H9 (cell line): ENCODE measurements around the gene NRBF2. TPM values are rescaled to one million over a fixed set of nuclear protein-coding genes. Genes with fewer than 3 reads are reported as not detected.

ENCODE experiments used
- DNase-seq: peaks from one replicate; pipeline ENCODE4 v3.0.0-alpha.2; 2017
- H2AFZ ChIP-seq: one replicate; pipeline ENCODE4 v1.6.1; 2013; ENCODE audit warnings: mild to moderate bottlenecking, low read length, control low read depth, moderate library complexity
- H2AK5ac ChIP-seq: 2 replicates; pipeline ENCODE4 v1.6.1; 2013; ENCODE audit warnings: low read length, control low read depth, mixed read lengths; ENCODE audit not compliant: insufficient read length
- H2BK120ac ChIP-seq: one replicate; pipeline ENCODE4 v1.6.1; 2013; ENCODE audit warnings: low read depth, mild to moderate bottlenecking, low read length, control low read depth, inconsistent platforms; ENCODE audit not compliant: poor library complexity, severe bottlenecking
- H2BK12ac ChIP-seq: 2 replicates; pipeline ENCODE4 v1.6.1; 2013; ENCODE audit warnings: low read length, control low read depth, mixed read lengths, low read depth; ENCODE audit not compliant: insufficient read length
- H2BK15ac ChIP-seq: 2 replicates; pipeline ENCODE4 v1.6.1; 2013; ENCODE audit warnings: low read depth, low read length, control low read depth
- H2BK20ac ChIP-seq: one replicate; pipeline ENCODE4 v1.6.1; 2013; ENCODE audit warnings: low read depth, mild to moderate bottlenecking, low read length, control low read depth, inconsistent platforms; ENCODE audit not compliant: poor library complexity, severe bottlenecking
- H2BK5ac ChIP-seq: 2 replicates; pipeline ENCODE4 v1.6.1; 2013; ENCODE audit warnings: low read length, control low read depth, mixed read lengths; ENCODE audit not compliant: insufficient read length
- H3K14ac ChIP-seq: 2 replicates; pipeline ENCODE4 v1.6.1; 2013; ENCODE audit warnings: low read length, control low read depth; ENCODE audit not compliant: insufficient read depth
- H3K18ac ChIP-seq: 2 replicates; pipeline ENCODE4 v1.6.1; 2013; ENCODE audit warnings: low read depth, mild to moderate bottlenecking, mixed read lengths, low read length, control low read depth; ENCODE audit not compliant: insufficient read length
- H3K23ac ChIP-seq: 2 replicates; pipeline ENCODE4 v1.6.1; 2013; ENCODE audit warnings: low read length, control low read depth, mixed read lengths, low read depth; ENCODE audit not compliant: insufficient read length
- H3K23me2 ChIP-seq: 2 replicates; pipeline ENCODE4 v1.6.1; 2013; ENCODE audit warnings: low read depth, mild to moderate bottlenecking, mixed read lengths, low read length, control low read depth; ENCODE audit not compliant: insufficient read length, poor library complexity, severe bottlenecking
- H3K27ac ChIP-seq: 2 replicates; pipeline ENCODE4 v1.5.1; 2013; ENCODE audit warnings: low read length, control low read depth, mixed read lengths, low read depth; ENCODE audit not compliant: insufficient read length
- H3K27me3 ChIP-seq: 2 replicates; pipeline ENCODE4 v1.6.1; 2013; ENCODE audit warnings: low read length, control low read depth, inconsistent platforms; ENCODE audit not compliant: insufficient read depth
- H3K4ac ChIP-seq: 2 replicates; pipeline ENCODE4 v1.6.1; 2013; ENCODE audit warnings: low read depth, mild to moderate bottlenecking, control low read depth, inconsistent platforms, low read length, moderate library complexity
- H3K4me1 ChIP-seq: 2 replicates; pipeline ENCODE4 v1.6.1; 2013; ENCODE audit warnings: low read length, control low read depth, inconsistent platforms; ENCODE audit not compliant: insufficient read depth
- H3K4me2 ChIP-seq: 2 replicates; pipeline ENCODE4 v1.6.1; 2013; ENCODE audit warnings: low read length, control low read depth, mixed read lengths; ENCODE audit not compliant: insufficient read length, insufficient read depth
- H3K56ac ChIP-seq: 2 replicates; pipeline ENCODE4 v1.6.1; 2013; ENCODE audit warnings: low read depth, mild to moderate bottlenecking, mixed read lengths, low read length, control low read depth; ENCODE audit not compliant: insufficient read length
- H3K79me1 ChIP-seq: 2 replicates; pipeline ENCODE4 v1.6.1; 2013; ENCODE audit warnings: low read depth, mild to moderate bottlenecking, moderate library complexity, low read length, control low read depth, inconsistent platforms; ENCODE audit not compliant: insufficient read depth, poor library complexity, severe bottlenecking
- H3K79me2 ChIP-seq: 2 replicates; pipeline ENCODE4 v1.6.1; 2013; ENCODE audit warnings: low read length, control low read depth, inconsistent platforms; ENCODE audit not compliant: insufficient read depth
- H3K9ac ChIP-seq: 2 replicates; pipeline ENCODE4 v1.6.1; 2013; ENCODE audit warnings: low read length, control low read depth, mixed read lengths; ENCODE audit not compliant: insufficient read length; ENCODE audit errors: extremely low read depth
- H3K9me3 ChIP-seq: one replicate; pipeline ENCODE4 v1.6.1; 2013; ENCODE audit warnings: low read depth, low read length, inconsistent platforms; ENCODE audit not compliant: control insufficient read depth
- H3T11ph ChIP-seq: one replicate; pipeline ENCODE4 v1.6.1; 2013; ENCODE audit warnings: mild to moderate bottlenecking, low read length, control low read depth, inconsistent platforms
- H4K20me1 ChIP-seq: one replicate; pipeline ENCODE4 v1.6.1; 2013; ENCODE audit not compliant: control insufficient read depth, insufficient read length, insufficient read depth
- H4K5ac ChIP-seq: 2 replicates; pipeline ENCODE4 v1.6.1; 2013; ENCODE audit warnings: low read depth, mild to moderate bottlenecking, mixed read lengths, low read length, control low read depth; ENCODE audit not compliant: insufficient read length
- H4K8ac ChIP-seq: replicated peaks from 2 replicates; pipeline ENCODE4 v1.6.1; 2013; ENCODE audit warnings: low read length, control low read depth, mixed read lengths, low read depth; ENCODE audit not compliant: insufficient read length
- H4K91ac ChIP-seq: 2 replicates; pipeline ENCODE4 v1.6.1; 2013; ENCODE audit warnings: low read depth, mild to moderate bottlenecking, moderate library complexity, mixed read lengths, low read length, control low read depth; ENCODE audit not compliant: insufficient read length
- H3K27ac Mint-ChIP-seq, 3 experiments: 2 replicates in 2 of 3; 3 replicates in 1 of 3; pipeline ENCODE4 v1.8.0; 2020 to 2021; ENCODE audit warnings: mixed read lengths in 3 of 3, mild to moderate bottlenecking in 1 of 3, moderate library complexity in 1 of 3
- H3K27me3 Mint-ChIP-seq: 2 replicates; pipeline ENCODE4 v1.8.0; 2021; ENCODE audit warnings: low read depth, mild to moderate bottlenecking, moderate library complexity, mixed read lengths
- H3K36me3 Mint-ChIP-seq, 3 experiments: 2 replicates in 2 of 3; 3 replicates in 1 of 3; pipeline ENCODE4 v1.8.0; 2020 to 2021; ENCODE audit warnings: low read depth in 3 of 3, mixed read lengths in 3 of 3; ENCODE audit not compliant: insufficient read depth in 1 of 3
- H3K4me1 Mint-ChIP-seq, 2 experiments: 2 replicates each; pipeline ENCODE4 v1.8.0; 2020; ENCODE audit warnings: mixed read lengths in 2 of 2
- H3K4me3 Mint-ChIP-seq, 2 experiments: 2 replicates in 1 of 2; 3 replicates in 1 of 2; pipeline ENCODE4 v1.8.0; 2020 to 2021; ENCODE audit warnings: mild to moderate bottlenecking in 2 of 2, mixed read lengths in 2 of 2, moderate library complexity in 1 of 2
- H3K9me3 Mint-ChIP-seq, 2 experiments: 2 replicates in 1 of 2; 3 replicates in 1 of 2; pipeline ENCODE4 v1.8.0; 2020; ENCODE audit warnings: mild to moderate bottlenecking in 2 of 2, mixed read lengths in 2 of 2, moderate library complexity in 1 of 2
- WGBS: extraction: QIAGEN DNeasy Blood & Tissue Kit; methylation state at CpG from one replicate; pipeline ENCODE4 v1.1.7; 2013; ENCODE audit warnings: missing lambda C conversion rate, low lambda C conversion rate, mixed read lengths; ENCODE audit not compliant: insufficient read length; ENCODE audit errors: extremely low coverage; 5-methylcytosine and 5-hydroxymethylcytosine counted together
- total RNA-seq: library from RNA; stranded (reverse); gene quantifications from 2 replicates; pipeline ENCODE4 v1.2.1, GENCODE V29; 2021
- TF ChIP-seq, protein P1 (sequence below): fragments of 200-600 bp; sonication (generic); conservative IDR thresholded peaks from 3 replicates; pipeline ENCODE4 v1.8.0; 2021; ENCODE audit warnings: antibody characterized with exemption, mild to moderate bottlenecking

Gene NRBF2
- total RNA-seq, 1 experiment from 2014 or later, result 30.1 TPM

DNA sequence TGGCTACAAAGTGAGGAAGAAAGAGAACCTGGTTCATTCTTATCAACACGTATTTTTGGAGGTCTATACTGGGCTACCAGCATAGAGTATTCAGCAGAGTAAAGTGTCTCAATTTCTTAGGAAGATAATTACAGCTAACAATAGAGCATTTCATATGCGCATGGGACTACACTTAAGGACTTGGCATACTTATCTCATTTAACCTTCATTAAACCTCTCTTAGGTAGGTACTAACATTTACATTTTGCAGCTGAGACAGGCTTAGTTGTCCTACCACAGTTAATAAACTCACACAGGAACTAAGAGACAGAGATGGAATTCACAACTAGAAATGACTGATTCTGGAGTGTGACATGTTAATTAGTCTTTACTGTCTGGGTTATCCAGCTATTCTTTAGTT is 66.6 kb downstream of the NRBF2 start:
- no peak overlapping the region for H2BK120ac ChIP-seq
- H4K20me1 ChIP-seq, result no peaks in the 10 kb centered on the region
- no peaks in the 10 kb centered on the region for H3K9me3 ChIP-seq
- no peak overlapping the region for H2AK5ac ChIP-seq
- H3K23ac ChIP-seq, result no peak overlapping the region
- H3K4me1 ChIP-seq, result peaks cover 3% of the 10 kb centered on the region
- no peak overlapping the region for H3T11ph ChIP-seq
- Mint-ChIP-seq H3K27ac (peak overlapping the region in 2 of 3 experiments; percentile 52 to 80; a peak in 4 of 7 replicates), H3K27me3 (no peaks in the 10 kb centered on the region), H3K4me1 (peaks cover 30 to 36% of the 10 kb centered on the region in 2 experiments), H3K9me3 (no peaks in the 10 kb centered on the region), H3K36me3 (peaks cover 38 to 69% (median 66%) of the 10 kb centered on the region in 3 experiments; a peak in 6 of 7 replicates), H3K4me3 (no peak overlapping the region; a peak in 1 of 5 replicates)
- H4K5ac ChIP-seq, result no peak overlapping the region
- WGBS, result no CpG with 5 or more reads among the region's 2 CpGs
- no peak overlapping the region for H3K14ac ChIP-seq
- no peak overlapping the region for H2AFZ ChIP-seq
- H2BK15ac ChIP-seq, result no peak overlapping the region
- no peak overlapping the region for H3K9ac ChIP-seq
- H3K79me1 ChIP-seq, result no peaks in the 10 kb centered on the region
- no peaks in the 10 kb centered on the region for H3K23me2 ChIP-seq
- H3K56ac ChIP-seq, result no peak overlapping the region
- no peak overlapping the region for H3K4me2 ChIP-seq
- DNase-seq, result no peak
- no peak overlapping the region for H2BK12ac ChIP-seq
- H2BK20ac ChIP-seq, result no peak overlapping the region
- H3K18ac ChIP-seq, result no peak overlapping the region
- H2BK5ac ChIP-seq, result no peak overlapping the region
- H3K27ac ChIP-seq, result no peak overlapping the region
- TF ChIP-seq, protein P1, sequence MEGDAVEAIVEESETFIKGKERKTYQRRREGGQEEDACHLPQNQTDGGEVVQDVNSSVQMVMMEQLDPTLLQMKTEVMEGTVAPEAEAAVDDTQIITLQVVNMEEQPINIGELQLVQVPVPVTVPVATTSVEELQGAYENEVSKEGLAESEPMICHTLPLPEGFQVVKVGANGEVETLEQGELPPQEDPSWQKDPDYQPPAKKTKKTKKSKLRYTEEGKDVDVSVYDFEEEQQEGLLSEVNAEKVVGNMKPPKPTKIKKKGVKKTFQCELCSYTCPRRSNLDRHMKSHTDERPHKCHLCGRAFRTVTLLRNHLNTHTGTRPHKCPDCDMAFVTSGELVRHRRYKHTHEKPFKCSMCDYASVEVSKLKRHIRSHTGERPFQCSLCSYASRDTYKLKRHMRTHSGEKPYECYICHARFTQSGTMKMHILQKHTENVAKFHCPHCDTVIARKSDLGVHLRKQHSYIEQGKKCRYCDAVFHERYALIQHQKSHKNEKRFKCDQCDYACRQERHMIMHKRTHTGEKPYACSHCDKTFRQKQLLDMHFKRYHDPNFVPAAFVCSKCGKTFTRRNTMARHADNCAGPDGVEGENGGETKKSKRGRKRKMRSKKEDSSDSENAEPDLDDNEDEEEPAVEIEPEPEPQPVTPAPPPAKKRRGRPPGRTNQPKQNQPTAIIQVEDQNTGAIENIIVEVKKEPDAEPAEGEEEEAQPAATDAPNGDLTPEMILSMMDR, result no peak
- no peak overlapping the region for H4K91ac ChIP-seq
- H4K8ac ChIP-seq, result no peak overlapping the region
- H3K27me3 ChIP-seq, result no peaks in the 10 kb centered on the region
- peaks cover 3% of the 10 kb centered on the region; the same call in 1 of the 2 replicates for H3K79me2 ChIP-seq
- H3K4ac ChIP-seq, result no peak overlapping the region
